H9 (cell line): ENCODE results near the gene ENOPH1. TPM values are rescaled to one million over a fixed set of nuclear protein-coding genes. Genes with fewer than 3 reads are reported as not detected.

Experiments
- DNase-seq: peaks from one replicate; pipeline ENCODE4 v3.0.0-alpha.2; 2017
- H2AFZ ChIP-seq: one replicate; pipeline ENCODE4 v1.6.1; 2013; ENCODE audit warnings: mild to moderate bottlenecking, low read length, control low read depth, moderate library complexity
- H2AK5ac ChIP-seq: 2 replicates; pipeline ENCODE4 v1.6.1; 2013; ENCODE audit warnings: low read length, control low read depth, mixed read lengths; ENCODE audit not compliant: insufficient read length
- H2BK120ac ChIP-seq: one replicate; pipeline ENCODE4 v1.6.1; 2013; ENCODE audit warnings: low read depth, mild to moderate bottlenecking, low read length, control low read depth, inconsistent platforms; ENCODE audit not compliant: poor library complexity, severe bottlenecking
- H2BK12ac ChIP-seq: 2 replicates; pipeline ENCODE4 v1.6.1; 2013; ENCODE audit warnings: low read length, control low read depth, mixed read lengths, low read depth; ENCODE audit not compliant: insufficient read length
- H2BK15ac ChIP-seq: 2 replicates; pipeline ENCODE4 v1.6.1; 2013; ENCODE audit warnings: low read depth, low read length, control low read depth
- H2BK20ac ChIP-seq: one replicate; pipeline ENCODE4 v1.6.1; 2013; ENCODE audit warnings: low read depth, mild to moderate bottlenecking, low read length, control low read depth, inconsistent platforms; ENCODE audit not compliant: poor library complexity, severe bottlenecking
- H2BK5ac ChIP-seq: 2 replicates; pipeline ENCODE4 v1.6.1; 2013; ENCODE audit warnings: low read length, control low read depth, mixed read lengths; ENCODE audit not compliant: insufficient read length
- H3K14ac ChIP-seq: 2 replicates; pipeline ENCODE4 v1.6.1; 2013; ENCODE audit warnings: low read length, control low read depth; ENCODE audit not compliant: insufficient read depth
- H3K18ac ChIP-seq: 2 replicates; pipeline ENCODE4 v1.6.1; 2013; ENCODE audit warnings: low read depth, mild to moderate bottlenecking, mixed read lengths, low read length, control low read depth; ENCODE audit not compliant: insufficient read length
- H3K23ac ChIP-seq: 2 replicates; pipeline ENCODE4 v1.6.1; 2013; ENCODE audit warnings: low read length, control low read depth, mixed read lengths, low read depth; ENCODE audit not compliant: insufficient read length
- H3K23me2 ChIP-seq: 2 replicates; pipeline ENCODE4 v1.6.1; 2013; ENCODE audit warnings: low read depth, mild to moderate bottlenecking, mixed read lengths, low read length, control low read depth; ENCODE audit not compliant: insufficient read length, poor library complexity, severe bottlenecking
- H3K27ac ChIP-seq: 2 replicates; pipeline ENCODE4 v1.5.1; 2013; ENCODE audit warnings: low read length, control low read depth, mixed read lengths, low read depth; ENCODE audit not compliant: insufficient read length
- H3K27me3 ChIP-seq: 2 replicates; pipeline ENCODE4 v1.6.1; 2013; ENCODE audit warnings: low read length, control low read depth, inconsistent platforms; ENCODE audit not compliant: insufficient read depth
- H3K4ac ChIP-seq: 2 replicates; pipeline ENCODE4 v1.6.1; 2013; ENCODE audit warnings: low read depth, mild to moderate bottlenecking, control low read depth, inconsistent platforms, low read length, moderate library complexity
- H3K4me1 ChIP-seq: 2 replicates; pipeline ENCODE4 v1.6.1; 2013; ENCODE audit warnings: low read length, control low read depth, inconsistent platforms; ENCODE audit not compliant: insufficient read depth
- H3K4me2 ChIP-seq: 2 replicates; pipeline ENCODE4 v1.6.1; 2013; ENCODE audit warnings: low read length, control low read depth, mixed read lengths; ENCODE audit not compliant: insufficient read length, insufficient read depth
- H3K56ac ChIP-seq: 2 replicates; pipeline ENCODE4 v1.6.1; 2013; ENCODE audit warnings: low read depth, mild to moderate bottlenecking, mixed read lengths, low read length, control low read depth; ENCODE audit not compliant: insufficient read length
- H3K79me1 ChIP-seq: 2 replicates; pipeline ENCODE4 v1.6.1; 2013; ENCODE audit warnings: low read depth, mild to moderate bottlenecking, moderate library complexity, low read length, control low read depth, inconsistent platforms; ENCODE audit not compliant: insufficient read depth, poor library complexity, severe bottlenecking
- H3K79me2 ChIP-seq: 2 replicates; pipeline ENCODE4 v1.6.1; 2013; ENCODE audit warnings: low read length, control low read depth, inconsistent platforms; ENCODE audit not compliant: insufficient read depth
- H3K9ac ChIP-seq: 2 replicates; pipeline ENCODE4 v1.6.1; 2013; ENCODE audit warnings: low read length, control low read depth, mixed read lengths; ENCODE audit not compliant: insufficient read length; ENCODE audit errors: extremely low read depth
- H3K9me3 ChIP-seq: one replicate; pipeline ENCODE4 v1.6.1; 2013; ENCODE audit warnings: low read depth, low read length, inconsistent platforms; ENCODE audit not compliant: control insufficient read depth
- H3T11ph ChIP-seq: one replicate; pipeline ENCODE4 v1.6.1; 2013; ENCODE audit warnings: mild to moderate bottlenecking, low read length, control low read depth, inconsistent platforms
- H4K20me1 ChIP-seq: one replicate; pipeline ENCODE4 v1.6.1; 2013; ENCODE audit not compliant: control insufficient read depth, insufficient read length, insufficient read depth
- H4K5ac ChIP-seq: 2 replicates; pipeline ENCODE4 v1.6.1; 2013; ENCODE audit warnings: low read depth, mild to moderate bottlenecking, mixed read lengths, low read length, control low read depth; ENCODE audit not compliant: insufficient read length
- H4K8ac ChIP-seq: replicated peaks from 2 replicates; pipeline ENCODE4 v1.6.1; 2013; ENCODE audit warnings: low read length, control low read depth, mixed read lengths, low read depth; ENCODE audit not compliant: insufficient read length
- H4K91ac ChIP-seq: 2 replicates; pipeline ENCODE4 v1.6.1; 2013; ENCODE audit warnings: low read depth, mild to moderate bottlenecking, moderate library complexity, mixed read lengths, low read length, control low read depth; ENCODE audit not compliant: insufficient read length
- H3K27ac Mint-ChIP-seq, 3 experiments: 2 replicates in 2 of 3; 3 replicates in 1 of 3; pipeline ENCODE4 v1.8.0; 2020 to 2021; ENCODE audit warnings: mixed read lengths in 3 of 3, mild to moderate bottlenecking in 1 of 3, moderate library complexity in 1 of 3
- H3K27me3 Mint-ChIP-seq: 2 replicates; pipeline ENCODE4 v1.8.0; 2021; ENCODE audit warnings: low read depth, mild to moderate bottlenecking, moderate library complexity, mixed read lengths
- H3K36me3 Mint-ChIP-seq, 3 experiments: 2 replicates in 2 of 3; 3 replicates in 1 of 3; pipeline ENCODE4 v1.8.0; 2020 to 2021; ENCODE audit warnings: low read depth in 3 of 3, mixed read lengths in 3 of 3; ENCODE audit not compliant: insufficient read depth in 1 of 3
- H3K4me1 Mint-ChIP-seq, 2 experiments: 2 replicates each; pipeline ENCODE4 v1.8.0; 2020; ENCODE audit warnings: mixed read lengths in 2 of 2
- H3K4me3 Mint-ChIP-seq, 2 experiments: 2 replicates in 1 of 2; 3 replicates in 1 of 2; pipeline ENCODE4 v1.8.0; 2020 to 2021; ENCODE audit warnings: mild to moderate bottlenecking in 2 of 2, mixed read lengths in 2 of 2, moderate library complexity in 1 of 2
- H3K9me3 Mint-ChIP-seq, 2 experiments: 2 replicates in 1 of 2; 3 replicates in 1 of 2; pipeline ENCODE4 v1.8.0; 2020; ENCODE audit warnings: mild to moderate bottlenecking in 2 of 2, mixed read lengths in 2 of 2, moderate library complexity in 1 of 2
- WGBS: extraction: QIAGEN DNeasy Blood & Tissue Kit; methylation state at CpG from one replicate; pipeline ENCODE4 v1.1.7; 2013; ENCODE audit warnings: missing lambda C conversion rate, low lambda C conversion rate, mixed read lengths; ENCODE audit not compliant: insufficient read length; ENCODE audit errors: extremely low coverage; 5-methylcytosine and 5-hydroxymethylcytosine counted together
- total RNA-seq: library from RNA; stranded (reverse); gene quantifications from 2 replicates; pipeline ENCODE4 v1.2.1, GENCODE V29; 2021
- TF ChIP-seq, protein P1 (sequence below): fragments of 200-600 bp; sonication (generic); conservative IDR thresholded peaks from 3 replicates; pipeline ENCODE4 v1.8.0; 2021; ENCODE audit warnings: antibody characterized with exemption, mild to moderate bottlenecking

The ENOPH1 gene
- total RNA-seq, 1 experiment from 2014 or later, result 62.4 TPM

DNA sequence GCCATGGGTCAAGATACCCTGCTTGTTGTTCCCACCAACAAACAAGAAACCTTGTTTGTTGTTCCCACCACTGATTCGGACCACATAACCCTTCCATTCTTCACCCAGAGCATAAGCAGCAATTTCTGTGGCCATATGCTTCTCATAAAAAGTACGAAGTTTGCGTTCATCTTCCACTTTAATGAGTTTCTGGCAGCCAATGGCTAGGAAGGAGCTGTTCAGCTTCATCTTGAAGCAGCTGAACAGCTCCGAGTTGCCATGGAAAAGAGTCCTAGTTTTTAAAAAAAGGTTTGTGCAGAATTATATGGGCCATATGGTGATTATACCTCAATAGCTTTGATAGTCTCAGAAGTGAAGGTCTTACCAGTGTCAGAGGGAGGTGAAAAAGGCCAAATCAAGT is 65.3 kb downstream of the ENOPH1 start:
- Histone ChIP-seq H4K8ac (no peak overlapping the region), H3K9ac (no peak overlapping the region), H2BK20ac (no peak overlapping the region), H3K23ac (no peak overlapping the region), H4K20me1 (no peaks in the 10 kb centered on the region), H3K23me2 (no peaks in the 10 kb centered on the region), H3K27me3 (no peaks in the 10 kb centered on the region; the same call in 1 of the 2 replicates), H3K27ac (no peak overlapping the region), H2AK5ac (no peak overlapping the region), H3K56ac (no peak overlapping the region), H2BK5ac (no peak overlapping the region), H3K9me3 (no peaks in the 10 kb centered on the region), H4K91ac (no peak overlapping the region), H4K5ac (no peak overlapping the region), H3K18ac (no peak overlapping the region), H3K14ac (no peak overlapping the region), H2BK120ac (no peak overlapping the region), H2BK12ac (no peak overlapping the region), H3T11ph (no peak overlapping the region), H3K4me1 (peaks cover under 1% of the 10 kb centered on the region; the same call in 1 of the 2 replicates), H3K79me1 (no peaks in the 10 kb centered on the region), H3K4me2 (no peak overlapping the region), H2AFZ (no peak overlapping the region), H2BK15ac (no peak overlapping the region), H3K4ac (no peak overlapping the region), H3K79me2 (no peaks in the 10 kb centered on the region)
- no peaks in the 10 kb centered on the region for H3K36me3 Mint-ChIP-seq
- DNase-seq, result no peak
- TF ChIP-seq, protein P1, sequence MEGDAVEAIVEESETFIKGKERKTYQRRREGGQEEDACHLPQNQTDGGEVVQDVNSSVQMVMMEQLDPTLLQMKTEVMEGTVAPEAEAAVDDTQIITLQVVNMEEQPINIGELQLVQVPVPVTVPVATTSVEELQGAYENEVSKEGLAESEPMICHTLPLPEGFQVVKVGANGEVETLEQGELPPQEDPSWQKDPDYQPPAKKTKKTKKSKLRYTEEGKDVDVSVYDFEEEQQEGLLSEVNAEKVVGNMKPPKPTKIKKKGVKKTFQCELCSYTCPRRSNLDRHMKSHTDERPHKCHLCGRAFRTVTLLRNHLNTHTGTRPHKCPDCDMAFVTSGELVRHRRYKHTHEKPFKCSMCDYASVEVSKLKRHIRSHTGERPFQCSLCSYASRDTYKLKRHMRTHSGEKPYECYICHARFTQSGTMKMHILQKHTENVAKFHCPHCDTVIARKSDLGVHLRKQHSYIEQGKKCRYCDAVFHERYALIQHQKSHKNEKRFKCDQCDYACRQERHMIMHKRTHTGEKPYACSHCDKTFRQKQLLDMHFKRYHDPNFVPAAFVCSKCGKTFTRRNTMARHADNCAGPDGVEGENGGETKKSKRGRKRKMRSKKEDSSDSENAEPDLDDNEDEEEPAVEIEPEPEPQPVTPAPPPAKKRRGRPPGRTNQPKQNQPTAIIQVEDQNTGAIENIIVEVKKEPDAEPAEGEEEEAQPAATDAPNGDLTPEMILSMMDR, result no peak
- no peak overlapping the region for H3K4me3 Mint-ChIP-seq
- H3K27ac Mint-ChIP-seq, result no peak overlapping the region
- H3K9me3 Mint-ChIP-seq, result no peaks in the 10 kb centered on the region
- no CpG with 5 or more reads among the region's 4 CpGs for WGBS
- H3K4me1 Mint-ChIP-seq, result peaks cover 14 to 18% of the 10 kb centered on the region in 2 experiments
- H3K27me3 Mint-ChIP-seq, result no peaks in the 10 kb centered on the region
